ENCODE measurements around the gene VAV2.

DNA sequence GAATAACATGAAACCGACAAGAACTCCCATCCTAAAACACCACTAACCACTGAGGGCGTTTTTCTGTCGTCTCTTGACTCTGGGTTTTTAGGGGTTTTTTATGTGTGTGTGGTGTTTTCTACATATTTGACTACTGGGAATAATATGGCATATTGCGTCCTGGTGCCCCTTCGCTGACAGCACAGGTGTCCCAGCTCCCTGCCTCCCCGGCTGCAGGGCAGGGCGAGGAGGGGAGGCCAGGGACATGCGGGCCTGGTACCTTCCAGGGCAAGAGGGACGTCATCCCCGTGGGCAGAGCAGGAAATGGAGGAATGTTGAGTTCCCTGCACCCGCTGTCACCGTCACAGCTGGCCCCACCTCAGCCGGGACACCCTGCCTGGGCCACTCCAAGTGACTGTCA lies 34.8 kb downstream of the VAV2 start:
- TF ChIP-seq, protein P1, sequence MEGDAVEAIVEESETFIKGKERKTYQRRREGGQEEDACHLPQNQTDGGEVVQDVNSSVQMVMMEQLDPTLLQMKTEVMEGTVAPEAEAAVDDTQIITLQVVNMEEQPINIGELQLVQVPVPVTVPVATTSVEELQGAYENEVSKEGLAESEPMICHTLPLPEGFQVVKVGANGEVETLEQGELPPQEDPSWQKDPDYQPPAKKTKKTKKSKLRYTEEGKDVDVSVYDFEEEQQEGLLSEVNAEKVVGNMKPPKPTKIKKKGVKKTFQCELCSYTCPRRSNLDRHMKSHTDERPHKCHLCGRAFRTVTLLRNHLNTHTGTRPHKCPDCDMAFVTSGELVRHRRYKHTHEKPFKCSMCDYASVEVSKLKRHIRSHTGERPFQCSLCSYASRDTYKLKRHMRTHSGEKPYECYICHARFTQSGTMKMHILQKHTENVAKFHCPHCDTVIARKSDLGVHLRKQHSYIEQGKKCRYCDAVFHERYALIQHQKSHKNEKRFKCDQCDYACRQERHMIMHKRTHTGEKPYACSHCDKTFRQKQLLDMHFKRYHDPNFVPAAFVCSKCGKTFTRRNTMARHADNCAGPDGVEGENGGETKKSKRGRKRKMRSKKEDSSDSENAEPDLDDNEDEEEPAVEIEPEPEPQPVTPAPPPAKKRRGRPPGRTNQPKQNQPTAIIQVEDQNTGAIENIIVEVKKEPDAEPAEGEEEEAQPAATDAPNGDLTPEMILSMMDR (IDR thresholded peaks at IDR 0.05): no peak
- TF ChIP-seq POLR2A (IDR thresholded peaks at IDR 0.05): no peak
